HepG2 (cell line): ENCODE results near the gene NT5DC4. TPM values are rescaled to one million over a fixed set of nuclear protein-coding genes. Genes with fewer than 3 reads are reported as not detected.
A peak's percentile ranks its signal among the peaks of the same experiment; 100 is the strongest.

ENCODE experiments used
- GFI1 ChIP-seq: sonication (generic); formaldehyde crosslinking; IDR thresholded peaks from 2 replicates; pipeline ENCODE4 v1.5.0; 2020; ENCODE audit warnings: missing genetic modification reagents, mild to moderate bottlenecking, borderline replicate concordance
- HES4 ChIP-seq: sonication (generic); formaldehyde crosslinking; IDR thresholded peaks from 2 replicates; pipeline ENCODE4 v1.9.0; 2021; ENCODE audit warnings: mild to moderate bottlenecking, missing genetic modification reagents, borderline replicate concordance
- HNRNPH1 ChIP-seq: fragments of 200-400 bp; formaldehyde crosslinking; optimal IDR thresholded peaks from 2 replicates; pipeline ENCODE3; 2017; ENCODE audit warnings: mild to moderate bottlenecking, low read depth, low read length
- MED8 ChIP-seq: sonication (generic); formaldehyde crosslinking; IDR thresholded peaks from 2 replicates; pipeline ENCODE4 v1.8.1; 2023; ENCODE audit warnings: mild to moderate bottlenecking, missing genetic modification reagents; ENCODE audit not compliant: insufficient replicate concordance
- NR2F6 ChIP-seq, 2 experiments: IDR thresholded peaks; 2 replicates each; pipeline ENCODE4 v1.6.1; 2016; ENCODE audit warnings: antibody characterized with exemption in 1 of 2, mild to moderate bottlenecking in 1 of 2
- RELA ChIP-seq: sonication (generic); formaldehyde crosslinking; IDR thresholded peaks from 2 replicates; pipeline ENCODE4 v1.4.0; 2020; ENCODE audit warnings: missing genetic modification reagents
- ZBTB3 ChIP-seq: sonication (generic); formaldehyde crosslinking; IDR thresholded peaks from 2 replicates; pipeline ENCODE4 v1.4.0; 2020; ENCODE audit warnings: low read depth, mild to moderate bottlenecking, moderate library complexity, missing genetic modification reagents, borderline replicate concordance
- ZNF543 ChIP-seq: sonication (generic); formaldehyde crosslinking; IDR thresholded peaks from 2 replicates; pipeline ENCODE4 v1.4.0; 2020; ENCODE audit warnings: mild to moderate bottlenecking, missing genetic modification reagents
- ZNF558 ChIP-seq: sonication (generic); formaldehyde crosslinking; IDR thresholded peaks from 2 replicates; pipeline ENCODE4 v1.9.0; 2022; ENCODE audit warnings: mild to moderate bottlenecking, missing genetic modification reagents, borderline replicate concordance
- ZNF792 ChIP-seq: IDR thresholded peaks from 2 replicates; pipeline ENCODE4 v1.6.1; 2016
- polyA plus RNA-seq, 8 experiments: library from polyadenylated mRNA; depleted of rRNA in 3 of 8; stranded (reverse) in 7 of 8; unstranded in 1 of 8; fragments of >200 nt; fragmentation: Illumina TruSeq in 4 of 8; extraction: Trizol in 4 of 8; gene quantifications; 2 replicates each; pipeline versions ENCODE4 v1.2.1 to v1.2.3, GENCODE V29; 2011 to 2016; ENCODE audit warnings: low read depth in 4 of 8, missing spikeins in 1 of 8, mixed read lengths in 1 of 8; ENCODE audit not compliant: insufficient read depth in 1 of 8
- total RNA-seq, 5 experiments: library from RNA; depleted of rRNA; stranded (reverse); fragments of >200 nt; fragmentation: Illumina TruSeq; extraction: Trizol; gene quantifications; 2 replicates each; pipeline ENCODE4 v1.2.3, GENCODE V29; 2016; ENCODE audit warnings: low read depth in 1 of 5
- TF ChIP-seq, protein P1 (sequence below): sonication (generic); formaldehyde crosslinking; IDR thresholded peaks from 2 replicates; pipeline ENCODE4 v1.4.0; 2020; ENCODE audit warnings: missing genetic modification reagents, borderline replicate concordance
- TF ChIP-seq, protein P2 (sequence below): sonication (generic); formaldehyde crosslinking; IDR thresholded peaks from 2 replicates; pipeline ENCODE4 v1.5.0; 2020; ENCODE audit warnings: missing genetic modification reagents
- TF ChIP-seq, protein P3 (sequence below): sonication (generic); formaldehyde crosslinking; IDR thresholded peaks from 2 replicates; pipeline ENCODE4 v1.8.0; 2022; ENCODE audit warnings: mild to moderate bottlenecking, missing genetic modification reagents
- TF ChIP-seq, protein P4 (sequence below): sonication (generic); formaldehyde crosslinking; IDR thresholded peaks from 2 replicates; pipeline ENCODE4 v1.5.0; 2020; ENCODE audit warnings: missing genetic modification reagents
- TF ChIP-seq, protein P5 (sequence below): sonication (generic); formaldehyde crosslinking; IDR thresholded peaks from 2 replicates; pipeline ENCODE4 v1.4.0; 2020; ENCODE audit warnings: missing genetic modification reagents
- TF ChIP-seq, protein P6 (sequence below): sonication (generic); formaldehyde crosslinking; IDR thresholded peaks from 2 replicates; pipeline ENCODE4 v1.5.0; 2020; ENCODE audit warnings: mild to moderate bottlenecking, missing genetic modification reagents

NT5DC4 gene
- total and polyA plus RNA-seq, 2 of the 13 experiments (the other 11 are each of a cell fraction or from before 2014, with no cell fraction given), result 0.04 to 4.2 TPM

DNA sequence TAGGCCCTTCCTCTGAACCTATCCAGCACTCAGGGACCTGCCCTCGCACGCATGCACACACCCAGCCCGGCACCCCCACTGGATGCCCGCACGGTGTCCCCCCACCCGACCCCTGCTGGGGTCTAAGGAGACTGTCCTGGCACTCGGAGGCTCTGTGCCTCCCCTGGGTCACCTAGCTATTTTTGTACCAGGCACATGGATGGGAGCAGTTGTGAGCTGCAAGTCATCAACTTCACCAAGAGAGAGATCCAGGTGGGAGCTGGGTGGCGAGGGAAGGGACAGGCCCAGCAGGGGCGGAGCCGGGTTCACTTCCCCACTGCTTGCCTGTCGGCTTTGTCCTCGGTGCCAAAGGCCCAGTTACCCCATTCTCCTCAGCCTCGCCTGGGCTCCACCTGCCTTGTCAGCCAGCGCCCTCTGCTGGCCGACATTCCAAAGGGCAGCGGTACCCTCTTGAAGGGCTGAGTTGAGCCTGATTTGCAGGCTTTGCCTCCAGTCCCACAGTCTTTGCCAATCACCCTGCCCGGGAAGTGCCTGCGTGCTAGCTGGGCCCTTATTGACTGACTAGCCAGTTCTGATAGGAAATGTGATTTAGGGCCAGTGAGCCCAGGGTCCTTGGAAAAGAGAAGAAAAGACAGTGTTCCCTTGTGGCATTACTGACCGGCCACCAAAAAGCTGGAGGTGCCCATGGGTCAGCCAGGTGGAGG is 5.8 kb downstream of the NT5DC4 start (continued):
- TF ChIP-seq, protein P1, sequence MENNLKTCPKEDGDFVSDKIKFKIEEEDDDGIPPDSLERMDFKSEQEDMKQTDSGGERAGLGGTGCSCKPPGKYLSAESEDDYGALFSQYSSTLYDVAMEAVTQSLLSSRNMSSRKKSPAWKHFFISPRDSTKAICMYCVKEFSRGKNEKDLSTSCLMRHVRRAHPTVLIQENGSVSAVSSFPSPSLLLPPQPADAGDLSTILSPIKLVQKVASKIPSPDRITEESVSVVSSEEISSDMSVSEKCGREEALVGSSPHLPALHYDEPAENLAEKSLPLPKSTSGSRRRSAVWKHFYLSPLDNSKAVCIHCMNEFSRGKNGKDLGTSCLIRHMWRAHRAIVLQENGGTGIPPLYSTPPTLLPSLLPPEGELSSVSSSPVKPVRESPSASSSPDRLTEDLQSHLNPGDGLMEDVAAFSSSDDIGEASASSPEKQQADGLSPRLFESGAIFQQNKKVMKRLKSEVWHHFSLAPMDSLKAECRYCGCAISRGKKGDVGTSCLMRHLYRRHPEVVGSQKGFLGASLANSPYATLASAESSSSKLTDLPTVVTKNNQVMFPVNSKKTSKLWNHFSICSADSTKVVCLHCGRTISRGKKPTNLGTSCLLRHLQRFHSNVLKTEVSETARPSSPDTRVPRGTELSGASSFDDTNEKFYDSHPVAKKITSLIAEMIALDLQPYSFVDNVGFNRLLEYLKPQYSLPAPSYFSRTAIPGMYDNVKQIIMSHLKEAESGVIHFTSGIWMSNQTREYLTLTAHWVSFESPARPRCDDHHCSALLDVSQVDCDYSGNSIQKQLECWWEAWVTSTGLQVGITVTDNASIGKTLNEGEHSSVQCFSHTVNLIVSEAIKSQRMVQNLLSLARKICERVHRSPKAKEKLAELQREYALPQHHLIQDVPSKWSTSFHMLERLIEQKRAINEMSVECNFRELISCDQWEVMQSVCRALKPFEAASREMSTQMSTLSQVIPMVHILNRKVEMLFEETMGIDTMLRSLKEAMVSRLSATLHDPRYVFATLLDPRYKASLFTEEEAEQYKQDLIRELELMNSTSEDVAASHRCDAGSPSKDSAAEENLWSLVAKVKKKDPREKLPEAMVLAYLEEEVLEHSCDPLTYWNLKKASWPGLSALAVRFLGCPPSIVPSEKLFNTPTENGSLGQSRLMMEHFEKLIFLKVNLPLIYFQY (CRISPR knock-in tag), result peak; percentile 99
- peak; percentile 72; the same call in 1 of the 2 replicates for TF ChIP-seq RELA (CRISPR knock-in tag)
- TF ChIP-seq, protein P2, sequence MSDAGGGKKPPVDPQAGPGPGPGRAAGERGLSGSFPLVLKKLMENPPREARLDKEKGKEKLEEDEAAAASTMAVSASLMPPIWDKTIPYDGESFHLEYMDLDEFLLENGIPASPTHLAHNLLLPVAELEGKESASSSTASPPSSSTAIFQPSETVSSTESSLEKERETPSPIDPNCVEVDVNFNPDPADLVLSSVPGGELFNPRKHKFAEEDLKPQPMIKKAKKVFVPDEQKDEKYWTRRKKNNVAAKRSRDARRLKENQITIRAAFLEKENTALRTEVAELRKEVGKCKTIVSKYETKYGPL (CRISPR knock-in tag), result no peak
- TF ChIP-seq, protein P3, sequence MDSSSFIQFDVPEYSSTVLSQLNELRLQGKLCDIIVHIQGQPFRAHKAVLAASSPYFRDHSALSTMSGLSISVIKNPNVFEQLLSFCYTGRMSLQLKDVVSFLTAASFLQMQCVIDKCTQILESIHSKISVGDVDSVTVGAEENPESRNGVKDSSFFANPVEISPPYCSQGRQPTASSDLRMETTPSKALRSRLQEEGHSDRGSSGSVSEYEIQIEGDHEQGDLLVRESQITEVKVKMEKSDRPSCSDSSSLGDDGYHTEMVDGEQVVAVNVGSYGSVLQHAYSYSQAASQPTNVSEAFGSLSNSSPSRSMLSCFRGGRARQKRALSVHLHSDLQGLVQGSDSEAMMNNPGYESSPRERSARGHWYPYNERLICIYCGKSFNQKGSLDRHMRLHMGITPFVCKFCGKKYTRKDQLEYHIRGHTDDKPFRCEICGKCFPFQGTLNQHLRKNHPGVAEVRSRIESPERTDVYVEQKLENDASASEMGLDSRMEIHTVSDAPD (CRISPR knock-in tag), result peak; percentile 89; the same call in 1 of the 2 replicates
- TF ChIP-seq ZNF792, result peak; percentile 59; the same call in 1 of the 2 replicates
- TF ChIP-seq ZNF558 (CRISPR knock-in tag), result no peak
- TF ChIP-seq MED8 (CRISPR knock-in tag), result no peak
- TF ChIP-seq NR2F6 (IDR thresholded peaks at IDR 0.05), result no peak
- peak; percentile 70 for TF ChIP-seq NR2F6 (CRISPR knock-in tag; IDR thresholded peaks at IDR 0.05)
- peak; percentile 41; the same call in 1 of the 2 replicates for TF ChIP-seq ZNF543
- 0 out of 2 replicates have a peak, but pooled peaks have one; percentile 75 for TF ChIP-seq HES4 (CRISPR knock-in tag)
- TF ChIP-seq ZBTB3 (CRISPR knock-in tag), result 0 out of 2 replicates have a peak, but pooled peaks have one; percentile 50
- TF ChIP-seq, protein P4, sequence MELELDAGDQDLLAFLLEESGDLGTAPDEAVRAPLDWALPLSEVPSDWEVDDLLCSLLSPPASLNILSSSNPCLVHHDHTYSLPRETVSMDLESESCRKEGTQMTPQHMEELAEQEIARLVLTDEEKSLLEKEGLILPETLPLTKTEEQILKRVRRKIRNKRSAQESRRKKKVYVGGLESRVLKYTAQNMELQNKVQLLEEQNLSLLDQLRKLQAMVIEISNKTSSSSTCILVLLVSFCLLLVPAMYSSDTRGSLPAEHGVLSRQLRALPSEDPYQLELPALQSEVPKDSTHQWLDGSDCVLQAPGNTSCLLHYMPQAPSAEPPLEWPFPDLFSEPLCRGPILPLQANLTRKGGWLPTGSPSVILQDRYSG (CRISPR knock-in tag), result no peak
- TF ChIP-seq, protein P5, sequence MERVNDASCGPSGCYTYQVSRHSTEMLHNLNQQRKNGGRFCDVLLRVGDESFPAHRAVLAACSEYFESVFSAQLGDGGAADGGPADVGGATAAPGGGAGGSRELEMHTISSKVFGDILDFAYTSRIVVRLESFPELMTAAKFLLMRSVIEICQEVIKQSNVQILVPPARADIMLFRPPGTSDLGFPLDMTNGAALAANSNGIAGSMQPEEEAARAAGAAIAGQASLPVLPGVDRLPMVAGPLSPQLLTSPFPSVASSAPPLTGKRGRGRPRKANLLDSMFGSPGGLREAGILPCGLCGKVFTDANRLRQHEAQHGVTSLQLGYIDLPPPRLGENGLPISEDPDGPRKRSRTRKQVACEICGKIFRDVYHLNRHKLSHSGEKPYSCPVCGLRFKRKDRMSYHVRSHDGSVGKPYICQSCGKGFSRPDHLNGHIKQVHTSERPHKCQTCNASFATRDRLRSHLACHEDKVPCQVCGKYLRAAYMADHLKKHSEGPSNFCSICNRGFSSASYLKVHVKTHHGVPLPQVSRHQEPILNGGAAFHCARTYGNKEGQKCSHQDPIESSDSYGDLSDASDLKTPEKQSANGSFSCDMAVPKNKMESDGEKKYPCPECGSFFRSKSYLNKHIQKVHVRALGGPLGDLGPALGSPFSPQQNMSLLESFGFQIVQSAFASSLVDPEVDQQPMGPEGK (CRISPR knock-in tag), result peak; percentile 58
- TF ChIP-seq, protein P6, sequence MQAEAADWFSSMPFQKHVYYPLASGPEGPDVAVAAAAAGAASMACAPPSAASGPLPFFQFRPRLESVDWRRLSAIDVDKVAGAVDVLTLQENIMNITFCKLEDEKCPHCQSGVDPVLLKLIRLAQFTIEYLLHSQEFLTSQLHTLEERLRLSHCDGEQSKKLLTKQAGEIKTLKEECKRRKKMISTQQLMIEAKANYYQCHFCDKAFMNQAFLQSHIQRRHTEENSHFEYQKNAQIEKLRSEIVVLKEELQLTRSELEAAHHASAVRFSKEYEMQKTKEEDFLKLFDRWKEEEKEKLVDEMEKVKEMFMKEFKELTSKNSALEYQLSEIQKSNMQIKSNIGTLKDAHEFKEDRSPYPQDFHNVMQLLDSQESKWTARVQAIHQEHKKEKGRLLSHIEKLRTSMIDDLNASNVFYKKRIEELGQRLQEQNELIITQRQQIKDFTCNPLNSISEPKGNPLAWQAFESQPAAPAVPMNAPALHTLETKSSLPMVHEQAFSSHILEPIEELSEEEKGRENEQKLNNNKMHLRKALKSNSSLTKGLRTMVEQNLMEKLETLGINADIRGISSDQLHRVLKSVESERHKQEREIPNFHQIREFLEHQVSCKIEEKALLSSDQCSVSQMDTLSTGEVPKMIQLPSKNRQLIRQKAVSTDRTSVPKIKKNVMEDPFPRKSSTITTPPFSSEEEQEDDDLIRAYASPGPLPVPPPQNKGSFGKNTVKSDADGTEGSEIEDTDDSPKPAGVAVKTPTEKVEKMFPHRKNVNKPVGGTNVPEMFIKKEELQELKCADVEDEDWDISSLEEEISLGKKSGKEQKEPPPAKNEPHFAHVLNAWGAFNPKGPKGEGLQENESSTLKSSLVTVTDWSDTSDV, result no peak; the same call in 1 of the 2 replicates
- peak; percentile 30; the same call in 1 of the 2 replicates for TF ChIP-seq GFI1 (CRISPR knock-in tag)
- TF ChIP-seq HNRNPH1, result no peak
